HTR-8/SVneo (cell line): ENCODE results near the gene ARMH4.

Experiments
- DNase-seq: peaks from one replicate; pipeline ENCODE4 v3.0.0; 2011; ENCODE audit warnings: low spot score, mixed read lengths; ENCODE audit not compliant: insufficient read length
- FAIRE-seq: peaks from 2 replicates; lab custom pipeline; 2011; peaks lifted over from hg19 to GRCh38; lab: Jason Lieb, UNC

Gene ARMH4

GRCh38 chr14:58107947-58108552, 44.0 kb downstream of the ARMH4 start:
- FAIRE-seq (peak; percentile 81), DNase-seq (peak; percentile 81)

GRCh38 chr14:58107041-58107440, 45.0 kb downstream of the ARMH4 start:
- DNase-seq, result no peak
- FAIRE-seq, result no peak

- DNase-seq (no peak), FAIRE-seq (no peak)
Measured at GRCh38 chr14:58106446-58106845, 45.6 kb downstream of the ARMH4 start.

- FAIRE-seq (no peak), DNase-seq (no peak)
Measured at GRCh38 chr14:58104808-58105207, 47.2 kb downstream of the ARMH4 start.

- DNase-seq (no peak), FAIRE-seq (peak; percentile 98)
Measured at GRCh38 chr14:58100735-58101368, 51.2 kb downstream of the ARMH4 start.

- FAIRE-seq (no peak), DNase-seq (no peak)
Measured at GRCh38 chr14:58099682-58100081, 52.3 kb downstream of the ARMH4 start.

- peak; percentile 52 for FAIRE-seq
- DNase-seq, result no peak
Measured at GRCh38 chr14:58098507-58098906, 53.5 kb downstream of the ARMH4 start.

GRCh38 chr14:58096731-58097130, 55.3 kb downstream of the ARMH4 start:
- FAIRE-seq (peak; percentile 64), DNase-seq (no peak)

- DNase-seq (no peak), FAIRE-seq (peak; percentile 63)
Measured at GRCh38 chr14:58091883-58092630, 60.0 kb downstream of the ARMH4 start.

- FAIRE-seq, result peak; percentile 81
- no peak for DNase-seq
Measured at GRCh38 chr14:58089612-58090011, 62.4 kb downstream of the ARMH4 start.

- FAIRE-seq, result peak; percentile 87
- DNase-seq, result no peak
Measured at GRCh38 chr14:58088961-58089360, 63.1 kb downstream of the ARMH4 start.

- FAIRE-seq (peak; percentile 55), DNase-seq (no peak)
Measured at GRCh38 chr14:58085877-58086276, 66.1 kb downstream of the ARMH4 start.

- peak; percentile 98 for FAIRE-seq
Measured at GRCh38 chr14:58082491-58083098, 69.4 kb downstream of the ARMH4 start.

GRCh38 chr14:58082011-58082410, 70.0 kb downstream of the ARMH4 start:
- no peak for DNase-seq
- FAIRE-seq, result no peak

More at GRCh38 chr14:58082491-58083098, 69.4 kb downstream of the ARMH4 start:
- peak; percentile 98 for DNase-seq

GRCh38 chr14:58078471-58078870, 73.5 kb downstream of the ARMH4 start:
- no peak for FAIRE-seq

GRCh38 chr14:58078068-58078467, 73.9 kb downstream of the ARMH4 start:
- FAIRE-seq (peak; percentile 97), DNase-seq (peak; percentile 78)

More at GRCh38 chr14:58078471-58078870, 73.5 kb downstream of the ARMH4 start:
- no peak for DNase-seq

GRCh38 chr14:58077621-58078020, 74.4 kb downstream of the ARMH4 start:
- no peak for FAIRE-seq
- DNase-seq, result no peak

GRCh38 chr14:58073516-58073915, 78.5 kb downstream of the ARMH4 start:
- FAIRE-seq (no peak), DNase-seq (no peak)

GRCh38 chr14:58072288-58073071, 79.5 kb downstream of the ARMH4 start:
- DNase-seq (peak; percentile 90), FAIRE-seq (peak; percentile 96)

- DNase-seq (no peak), FAIRE-seq (no peak)
Measured at GRCh38 chr14:58071341-58071740, 80.7 kb downstream of the ARMH4 start.
